Measurements from ENCODE around the gene ULBP2. TPM values are rescaled to one million over a fixed set of nuclear protein-coding genes. Genes with fewer than 3 reads are reported as not detected.

The ULBP2 gene
- total RNA-seq, 1 experiment from 2014 or later = 2.9 TPM

DNA sequence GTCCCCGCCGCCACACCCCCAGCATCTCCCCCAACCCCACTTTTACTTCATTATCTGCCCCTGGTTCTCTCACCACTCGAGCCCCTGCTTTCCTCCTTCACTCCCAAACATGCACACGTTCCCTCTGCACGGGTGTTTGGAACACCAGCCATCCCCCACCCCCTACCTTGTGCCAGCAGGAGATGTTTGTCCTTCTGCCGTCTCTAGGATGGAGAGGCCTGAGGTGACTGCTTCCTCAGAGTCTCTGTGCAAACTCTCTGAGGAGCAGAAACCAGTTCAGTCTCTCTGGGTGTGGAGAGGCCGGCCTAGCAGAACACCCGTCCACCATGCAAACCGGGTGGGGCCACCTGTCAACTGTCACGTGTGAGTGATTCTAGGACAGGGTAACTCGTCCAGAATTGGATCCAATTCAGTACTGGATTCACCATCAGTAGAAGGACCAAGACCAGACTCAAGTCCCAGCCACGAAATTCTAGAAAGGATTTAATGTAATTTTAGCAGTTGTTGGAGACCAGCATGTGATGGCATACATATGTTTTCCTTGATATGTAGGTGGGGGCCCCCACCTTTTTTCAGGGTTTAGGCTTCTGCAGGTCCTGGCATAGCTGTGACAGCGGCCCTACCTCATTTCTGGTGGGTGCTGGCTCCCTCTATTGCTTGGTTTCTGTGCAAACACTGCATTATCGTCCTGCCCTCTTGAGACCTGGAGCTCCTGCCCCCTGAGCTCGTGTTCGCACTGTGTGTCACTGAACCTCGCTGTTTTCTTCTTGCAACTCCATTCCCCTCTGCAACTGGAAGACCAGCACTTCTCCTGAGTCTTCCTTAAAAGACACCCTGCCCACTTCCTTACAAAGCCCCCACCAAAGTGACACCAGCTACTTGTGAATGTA lies 43.7 kb upstream of the ULBP2 start, which contains the start of gene RAET1E:
Gene RAET1E, minus strand, starts transcription at position 259 of the 890 bp plus-strand sequence. CDS start 7,212 bp downstream, outside the sequence.
- peak within 1 kb of the TSS; percentile 75; the same call in 1 of the 2 replicates for H3K27ac ChIP-seq
- H3K4me1 ChIP-seq (replicated peaks; ENCODE audit: insufficient read depth) = peaks cover 39% of the 10 kb centered on the region
- no peak within 1 kb of the TSS for H2AFZ ChIP-seq
- H3K27me3 ChIP-seq (ENCODE audit: insufficient read depth, low read depth) = no peaks in the 10 kb centered on the region
- peak within 1 kb of the TSS; percentile 15; the same call in 1 of the 2 replicates for H3K4me3 ChIP-seq
- no peaks in the 10 kb centered on the region for H3K9me3 ChIP-seq (ENCODE audit: insufficient read depth, low read depth)
- H3K36me3 ChIP-seq (ENCODE audit: low read depth) = no peaks in the 10 kb centered on the region
- TF ChIP-seq, protein P1, sequence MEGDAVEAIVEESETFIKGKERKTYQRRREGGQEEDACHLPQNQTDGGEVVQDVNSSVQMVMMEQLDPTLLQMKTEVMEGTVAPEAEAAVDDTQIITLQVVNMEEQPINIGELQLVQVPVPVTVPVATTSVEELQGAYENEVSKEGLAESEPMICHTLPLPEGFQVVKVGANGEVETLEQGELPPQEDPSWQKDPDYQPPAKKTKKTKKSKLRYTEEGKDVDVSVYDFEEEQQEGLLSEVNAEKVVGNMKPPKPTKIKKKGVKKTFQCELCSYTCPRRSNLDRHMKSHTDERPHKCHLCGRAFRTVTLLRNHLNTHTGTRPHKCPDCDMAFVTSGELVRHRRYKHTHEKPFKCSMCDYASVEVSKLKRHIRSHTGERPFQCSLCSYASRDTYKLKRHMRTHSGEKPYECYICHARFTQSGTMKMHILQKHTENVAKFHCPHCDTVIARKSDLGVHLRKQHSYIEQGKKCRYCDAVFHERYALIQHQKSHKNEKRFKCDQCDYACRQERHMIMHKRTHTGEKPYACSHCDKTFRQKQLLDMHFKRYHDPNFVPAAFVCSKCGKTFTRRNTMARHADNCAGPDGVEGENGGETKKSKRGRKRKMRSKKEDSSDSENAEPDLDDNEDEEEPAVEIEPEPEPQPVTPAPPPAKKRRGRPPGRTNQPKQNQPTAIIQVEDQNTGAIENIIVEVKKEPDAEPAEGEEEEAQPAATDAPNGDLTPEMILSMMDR (conservative IDR thresholded peaks at IDR 0.05) = no peak
- no peak for TF ChIP-seq EZH2 (IDR thresholded peaks at IDR 0.05; ENCODE audit: low read depth)
- no peaks in the 10 kb centered on the region for H3K9me2 ChIP-seq (ENCODE audit: insufficient read depth)
- no peak for DNase-seq
- intact Hi-C loops (cut with micrococcal nuclease; ENCODE audit: unreplicated experiment) = loop anchor here (2.0 kb wide), 2 partner anchors 33 to 51 kb away; partner anchors contain the start of gene LRP11
- POLR2A ChIA-PET (ENCODE audit: unreplicated experiment) = no interaction called here
- peaks cover 17% of the 10 kb centered on the region; the same call in 1 of the 2 replicates for H3F3A ChIP-seq (ENCODE audit: insufficient read depth, low read depth)
- H3K4me2 ChIP-seq = peak within 1 kb of the TSS; percentile 70
- CTCF ChIA-PET = no interaction called here
- H4K20me1 ChIP-seq (ENCODE audit: insufficient read depth) = no peaks in the 10 kb centered on the region
- no peaks in the 10 kb centered on the region for H3K79me2 ChIP-seq (ENCODE audit: low read depth)
- no TSS peak for BruUV-seq (replicated peaks)

DNA sequence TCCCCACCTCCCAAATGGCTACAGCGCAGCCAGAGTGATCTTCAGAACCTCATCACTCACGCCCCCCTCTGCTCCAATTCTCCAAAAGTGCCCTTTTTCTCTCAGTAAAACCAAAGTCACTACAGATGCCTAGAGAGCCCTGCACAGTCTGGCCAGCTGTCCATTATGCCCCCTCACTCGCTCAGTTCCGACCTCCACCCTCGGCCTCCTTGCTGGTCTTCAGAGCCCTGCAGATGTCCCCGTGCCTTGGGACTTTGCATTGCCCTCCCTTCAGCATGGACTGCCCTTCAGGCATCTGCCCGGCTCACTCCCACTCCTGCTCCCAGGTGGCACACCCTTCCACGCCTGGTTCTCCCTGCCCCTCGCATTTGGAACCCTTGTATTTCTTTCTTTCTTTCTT lies 42.8 kb upstream of the ULBP2 start:
- no peaks in the 10 kb centered on the region for H3K79me2 ChIP-seq (ENCODE audit: low read depth)
- no peaks in the 10 kb centered on the region for H3K27me3 ChIP-seq (ENCODE audit: insufficient read depth, low read depth)
- H3K4me1 ChIP-seq (replicated peaks; ENCODE audit: insufficient read depth) = peaks cover 39% of the 10 kb centered on the region
- H3K4me2 ChIP-seq = no peak overlapping the region
- POLR2A ChIA-PET (ENCODE audit: unreplicated experiment) = no interaction called here
- H3K9me3 ChIP-seq (ENCODE audit: insufficient read depth, low read depth) = no peaks in the 10 kb centered on the region
- no peaks in the 10 kb centered on the region for H4K20me1 ChIP-seq (ENCODE audit: insufficient read depth)
- H3K36me3 ChIP-seq (ENCODE audit: low read depth) = no peaks in the 10 kb centered on the region
- TF ChIP-seq, protein P1 (conservative IDR thresholded peaks at IDR 0.05) = no peak
- TF ChIP-seq EZH2 (IDR thresholded peaks at IDR 0.05; ENCODE audit: low read depth) = no peak
- no peak overlapping the region for H2AFZ ChIP-seq
- BruUV-seq (replicated peaks) = no TSS peak
- H3F3A ChIP-seq (ENCODE audit: insufficient read depth, low read depth) = peaks cover 17% of the 10 kb centered on the region; the same call in 1 of the 2 replicates
- DNase-seq = no peak
- intact Hi-C loops (cut with micrococcal nuclease; ENCODE audit: unreplicated experiment) = no loop called here
- no peak overlapping the region for H3K27ac ChIP-seq
- H3K9me2 ChIP-seq (ENCODE audit: insufficient read depth) = no peaks in the 10 kb centered on the region
- CTCF ChIA-PET = no interaction called here
- no peak overlapping the region for H3K4me3 ChIP-seq

DNA sequence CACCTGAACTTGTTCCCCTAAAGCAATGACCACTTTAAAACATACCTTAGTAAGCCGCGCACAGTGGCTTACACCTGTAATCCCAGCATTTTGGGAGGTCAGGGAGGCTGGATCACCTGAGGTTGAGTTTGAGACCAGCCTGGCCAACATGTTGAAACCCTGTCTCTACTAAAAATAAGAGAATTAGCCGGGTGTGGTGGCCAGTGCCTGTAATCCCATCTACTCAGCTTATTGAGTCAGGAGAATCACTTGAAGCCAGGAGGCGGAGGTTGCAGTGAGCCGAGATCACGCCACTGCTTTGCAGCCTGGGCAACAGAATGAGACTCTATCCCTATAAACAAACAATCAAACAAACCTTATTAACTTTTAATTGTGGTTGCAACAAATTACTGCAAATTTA lies 42.3 kb upstream of the ULBP2 start:
- Histone ChIP-seq H3K4me2 (no peak overlapping the region), H3K4me3 (no peak overlapping the region), H3K9me2 (ENCODE audit: insufficient read depth) (no peaks in the 10 kb centered on the region), H3K27ac (no peak overlapping the region), H4K20me1 (ENCODE audit: insufficient read depth) (no peaks in the 10 kb centered on the region), H3K4me1 (replicated peaks; ENCODE audit: insufficient read depth) (peaks cover 36% of the 10 kb centered on the region), H3F3A (ENCODE audit: insufficient read depth, low read depth) (peaks cover 16% of the 10 kb centered on the region; the same call in 1 of the 2 replicates), H3K36me3 (ENCODE audit: low read depth) (no peaks in the 10 kb centered on the region), H3K27me3 (ENCODE audit: insufficient read depth, low read depth) (no peaks in the 10 kb centered on the region), H3K79me2 (ENCODE audit: low read depth) (no peaks in the 10 kb centered on the region), H2AFZ (no peak overlapping the region), H3K9me3 (ENCODE audit: insufficient read depth, low read depth) (no peaks in the 10 kb centered on the region)
- DNase-seq = no peak
- no TSS peak for BruUV-seq (replicated peaks)
- ChIA-PET POLR2A (ENCODE audit: unreplicated experiment) (no interaction called here), CTCF (no interaction called here)
- TF ChIP-seq, protein P1 (conservative IDR thresholded peaks at IDR 0.05) = no peak
- no peak for TF ChIP-seq EZH2 (IDR thresholded peaks at IDR 0.05; ENCODE audit: low read depth)
- intact Hi-C loops (cut with micrococcal nuclease; ENCODE audit: unreplicated experiment) = no loop called here

All from PC-9 (cell line).